IPS-18c (cell line): Measurements from ENCODE around the gene SLC38A5.

Experiments
- H3K4me3 ChIP-seq: 2 replicates; pipeline ENCODE4 v1.7.0; 2013; ENCODE audit warnings: low read depth, mild to moderate bottlenecking, low read length, moderate library complexity; ENCODE audit not compliant: insufficient read depth
- H3K9me3 ChIP-seq: one replicate; pipeline ENCODE4 v1.6.1; 2013; ENCODE audit warnings: mild to moderate bottlenecking, low read length, moderate library complexity; ENCODE audit not compliant: control insufficient read depth, insufficient read depth

The SLC38A5 gene

GRCh38 chrX:48475296-48475695 lies 5.2 kb upstream of the SLC38A5 start:
- Histone ChIP-seq H3K9me3 (no peaks in the 10 kb centered on the region), H3K4me3 (peak overlapping the region; percentile 71)

DNA sequence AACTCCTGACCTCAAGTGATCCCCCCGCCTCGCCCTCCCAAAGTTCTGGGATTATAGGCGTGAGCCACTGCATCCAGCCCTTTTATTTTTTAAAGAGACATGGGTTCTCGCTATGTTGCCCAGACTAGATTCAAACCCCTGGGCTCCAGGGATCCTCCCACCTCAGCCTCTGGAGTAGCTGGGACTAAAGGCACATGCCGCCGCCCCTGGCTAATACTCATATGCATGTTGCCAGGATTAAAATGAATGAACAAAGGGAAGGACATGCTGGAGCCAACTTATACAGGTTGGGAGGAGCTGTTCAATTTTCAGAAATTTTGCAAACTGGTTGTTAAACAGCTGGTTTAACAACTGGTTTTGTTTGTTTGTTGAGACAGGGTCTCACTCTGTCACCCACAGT lies 4.5 kb upstream of the SLC38A5 start:
- peaks cover 1% of the 10 kb centered on the region for H3K9me3 ChIP-seq
- no peak overlapping the region for H3K4me3 ChIP-seq

- Histone ChIP-seq H3K9me3 (peaks cover 3% of the 10 kb centered on the region), H3K4me3 (no peak overlapping the region)
Measured at GRCh38 chrX:48474127-48474526, 4.1 kb upstream of the SLC38A5 start.

DNA sequence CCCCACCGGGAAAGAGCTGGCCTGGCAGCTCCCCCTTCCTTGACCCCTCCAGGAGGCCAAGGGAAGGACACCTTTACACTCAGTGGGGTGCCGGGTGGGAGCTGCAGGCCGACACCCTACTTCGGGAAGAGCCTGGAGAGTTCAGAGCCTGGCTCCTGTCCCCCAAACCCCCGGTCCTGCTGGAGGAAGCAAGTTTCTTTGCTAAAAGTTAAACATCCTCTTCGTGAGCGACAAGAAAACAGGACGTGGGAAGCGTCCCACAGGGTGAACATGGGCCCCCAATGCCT lies 3.6 kb upstream of the SLC38A5 start:
- no peak overlapping the region for H3K4me3 ChIP-seq
- H3K9me3 ChIP-seq, result peaks cover 3% of the 10 kb centered on the region

DNA sequence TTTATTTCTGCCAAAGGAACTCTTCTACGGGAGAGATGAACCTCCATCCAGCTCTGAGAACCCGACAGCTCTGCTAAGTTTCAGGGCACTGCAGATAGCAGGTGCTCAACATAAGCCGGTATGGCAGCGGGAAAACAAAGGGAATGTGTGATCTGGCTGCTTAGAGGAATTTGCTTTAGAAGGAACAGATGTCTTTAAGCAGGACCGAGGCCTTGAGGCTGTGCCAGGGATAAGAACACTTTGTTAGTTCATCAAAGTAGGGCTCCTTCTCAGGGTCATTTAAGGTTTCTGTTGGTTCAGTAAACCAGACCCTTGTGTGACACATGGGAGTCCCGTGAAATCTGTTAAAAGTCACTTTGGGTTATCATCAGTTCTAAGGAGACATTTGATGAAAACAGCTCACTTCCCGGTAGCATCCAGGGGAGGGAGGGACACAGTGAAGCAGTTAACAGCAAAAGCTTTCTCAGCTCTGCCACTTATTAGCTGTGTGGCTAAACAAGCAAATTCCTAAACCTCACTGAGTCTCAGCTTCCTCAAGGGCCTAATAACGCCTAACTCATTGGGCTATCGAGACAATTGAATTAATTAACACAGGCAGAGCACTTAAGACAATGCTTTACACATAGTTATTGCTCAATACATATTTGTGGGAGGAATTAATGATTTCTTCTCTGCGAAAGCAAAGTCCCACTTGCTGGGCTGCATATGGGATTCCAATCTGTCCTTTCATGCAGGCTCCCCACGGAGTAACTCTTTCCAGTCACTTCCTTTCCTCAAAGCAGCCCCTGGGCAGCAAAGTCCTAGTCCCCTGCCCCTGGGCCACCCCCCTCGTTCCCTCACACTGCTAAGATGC lies 3.0 kb upstream of the SLC38A5 start:
- Histone ChIP-seq H3K4me3 (no peak overlapping the region), H3K9me3 (peaks cover 3% of the 10 kb centered on the region)

DNA sequence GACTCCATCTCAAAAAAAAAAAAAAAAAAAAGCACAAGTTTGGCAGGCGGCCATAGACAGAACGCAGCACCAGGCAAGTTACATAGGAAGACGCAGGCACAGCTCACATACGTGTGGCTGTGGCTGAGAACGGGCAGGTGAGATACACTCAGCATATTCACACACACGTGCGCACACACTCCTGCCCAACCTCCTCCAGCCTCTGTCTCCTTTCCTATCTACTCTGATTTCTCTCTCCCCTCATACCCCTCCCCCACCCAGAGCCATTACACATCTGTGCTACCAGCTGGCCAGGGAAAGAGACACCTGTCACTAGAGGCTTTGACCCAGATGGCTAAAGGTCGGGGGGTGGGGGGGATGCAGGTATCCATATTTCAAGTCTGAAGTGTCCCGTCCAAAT lies 2.2 kb upstream of the SLC38A5 start:
- no peak overlapping the region for H3K4me3 ChIP-seq
- H3K9me3 ChIP-seq, result peaks cover 3% of the 10 kb centered on the region

DNA sequence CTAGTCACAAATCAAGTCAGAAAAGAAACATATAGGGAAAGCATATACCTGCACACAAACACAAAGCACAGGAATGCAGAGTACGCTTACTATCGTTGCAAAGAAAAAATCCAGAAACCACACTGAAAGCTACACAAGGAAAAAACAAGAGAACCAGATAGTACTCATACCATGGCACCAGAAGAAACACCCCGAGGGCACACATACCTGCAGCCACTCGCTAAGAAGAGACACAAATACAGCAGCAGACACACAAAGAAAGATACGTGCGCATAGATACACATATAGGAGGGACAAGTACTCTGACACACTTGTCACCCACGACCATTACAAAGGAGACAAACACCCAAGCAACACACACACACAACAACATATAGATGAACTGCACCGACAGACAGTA lies 1.4 kb upstream of the SLC38A5 start:
- no peak overlapping the region for H3K4me3 ChIP-seq

GRCh38 chrX:48470833-48471118 lies 716 bp upstream of the SLC38A5 start:
- Histone ChIP-seq H3K4me3 (no peak overlapping the region), H3K9me3 (peaks cover 3% of the 10 kb centered on the region)

More for the DNA sequence above, 1.4 kb upstream of the SLC38A5 start:
- H3K9me3 ChIP-seq, result peaks cover 3% of the 10 kb centered on the region

GRCh38 chrX:48468693-48469691 lies 1.1 kb downstream of the SLC38A5 start:
- Histone ChIP-seq H3K9me3 (peaks cover 3% of the 10 kb centered on the region), H3K4me3 (peak overlapping the region; percentile 57)

DNA sequence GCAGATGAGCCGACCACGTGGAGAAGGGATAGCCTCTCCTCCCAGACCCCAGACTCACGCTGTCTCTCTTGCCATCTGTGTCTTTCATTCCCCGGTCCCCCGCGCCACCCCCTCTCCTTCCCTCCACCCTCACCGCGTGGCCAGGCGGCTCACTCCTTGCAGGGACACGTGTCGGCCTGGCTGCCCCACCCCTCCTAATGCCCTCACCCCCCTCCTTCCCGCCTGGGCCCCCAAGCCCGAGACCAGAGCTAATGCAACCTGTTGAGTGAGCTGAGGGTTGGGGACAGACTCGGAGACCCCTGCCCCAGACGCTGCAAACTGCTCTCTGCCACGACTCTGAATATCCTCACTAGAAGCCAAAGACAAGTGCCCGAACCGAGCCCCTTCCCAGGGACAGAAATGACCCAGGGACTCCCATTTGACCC lies 1.8 kb downstream of the SLC38A5 start:
- Histone ChIP-seq H3K4me3 (peak overlapping the region; percentile 57), H3K9me3 (peaks cover 3% of the 10 kb centered on the region)

- H3K4me3 ChIP-seq, result no peak overlapping the region; the same call in 1 of the 2 replicates
- peaks cover 5% of the 10 kb centered on the region for H3K9me3 ChIP-seq
Measured at GRCh38 chrX:48467281-48467761, 2.7 kb downstream of the SLC38A5 start.

DNA sequence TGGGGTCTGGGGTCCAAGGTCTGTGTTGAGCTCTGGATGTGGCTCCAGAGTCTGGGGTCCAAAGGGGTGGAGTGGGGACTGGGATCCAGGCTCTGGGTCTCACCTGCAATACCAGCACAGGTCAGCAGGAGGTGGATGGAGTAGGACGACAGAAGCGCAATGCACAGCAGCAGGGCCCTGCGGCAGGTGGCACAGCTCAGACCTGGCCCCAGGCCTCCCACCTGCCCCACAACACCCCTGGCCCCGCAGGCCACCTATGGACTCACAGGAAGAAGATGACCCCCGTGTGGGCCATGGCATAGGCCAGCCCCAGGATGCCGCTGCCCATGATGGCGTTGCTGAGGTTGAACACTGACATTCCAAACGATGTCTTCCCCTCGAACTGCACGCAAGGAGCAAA lies 3.4 kb downstream of the SLC38A5 start:
- Histone ChIP-seq H3K4me3 (no peak overlapping the region), H3K9me3 (peaks cover 8% of the 10 kb centered on the region)

DNA sequence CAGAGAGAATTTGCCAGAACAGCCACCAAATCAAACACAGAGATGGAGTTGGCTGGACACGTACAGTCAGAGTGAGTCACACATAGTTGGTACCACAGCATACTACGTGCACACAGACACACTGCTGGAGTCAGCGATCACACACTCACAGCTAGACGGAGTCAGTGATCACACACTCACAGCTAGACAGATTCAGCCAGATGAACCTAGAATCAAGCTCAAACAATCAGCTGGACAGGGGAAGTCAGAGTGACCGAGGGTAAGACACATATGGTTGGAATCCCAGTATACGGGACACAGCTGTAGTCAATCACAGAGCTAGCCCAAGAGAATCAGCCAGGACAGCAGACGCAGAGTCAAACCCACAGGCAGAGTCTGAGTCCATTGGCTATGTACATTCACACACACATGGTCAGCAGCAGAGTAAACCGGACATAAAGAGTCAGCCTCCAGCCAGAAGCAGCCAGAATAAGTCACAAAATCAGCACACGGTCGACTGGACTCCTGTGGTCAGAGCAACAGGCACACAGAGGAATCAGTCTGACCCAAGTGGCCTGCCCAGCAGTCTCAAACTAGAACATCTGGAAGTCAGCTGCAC lies 4.6 kb downstream of the SLC38A5 start:
- Histone ChIP-seq H3K4me3 (no peak overlapping the region), H3K9me3 (peaks cover 10% of the 10 kb centered on the region)

GRCh38 chrX:48461830-48462229 lies 8.2 kb downstream of the SLC38A5 start:
- Histone ChIP-seq H3K4me3 (no peak overlapping the region), H3K9me3 (peaks cover 18% of the 10 kb centered on the region)

DNA sequence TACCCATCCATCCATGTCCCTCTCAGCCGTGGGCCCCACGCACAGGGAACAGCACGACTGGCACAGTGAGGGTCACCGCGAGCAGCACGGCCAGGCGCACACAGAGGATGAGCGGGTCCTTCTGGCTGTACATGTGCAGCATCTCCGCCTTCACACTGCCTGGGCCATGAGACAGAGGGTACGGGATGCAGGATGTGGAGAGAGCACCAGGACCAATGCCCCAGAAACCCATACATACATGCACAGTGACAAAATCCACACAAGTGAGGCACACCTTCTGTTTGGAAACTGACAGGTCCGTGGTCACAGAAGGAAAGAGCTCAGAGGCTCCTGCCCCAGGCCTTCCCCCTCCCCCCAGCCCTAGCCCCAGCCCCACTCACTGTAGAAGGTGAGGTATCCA lies 9.5 kb downstream of the SLC38A5 start:
- Histone ChIP-seq H3K4me3 (peak overlapping the region; percentile 9; the same call in 1 of the 2 replicates), H3K9me3 (peaks cover 21% of the 10 kb centered on the region)

DNA sequence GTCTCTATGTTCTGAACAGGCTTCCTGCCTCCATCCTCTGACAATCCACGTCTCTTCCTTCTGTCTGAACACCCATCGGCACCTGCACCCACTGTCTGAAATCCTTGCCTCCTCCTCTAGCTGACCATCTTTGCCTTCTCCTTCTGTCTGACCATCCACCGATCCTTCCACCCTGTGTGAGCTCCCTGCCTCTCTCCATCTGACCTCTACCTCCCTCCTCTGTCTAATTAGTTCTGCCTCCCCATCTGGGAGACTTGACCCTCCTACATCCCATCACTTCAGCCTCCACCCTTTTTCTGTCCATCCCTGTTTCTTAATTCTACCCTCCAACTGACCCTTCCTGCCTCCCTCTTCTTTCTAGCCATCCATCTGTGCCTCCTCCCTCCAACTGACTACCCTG lies 10.0 kb downstream of the SLC38A5 start:
- peaks cover 23% of the 10 kb centered on the region for H3K9me3 ChIP-seq
- H3K4me3 ChIP-seq, result no peak overlapping the region; the same call in 1 of the 2 replicates

GRCh38 chrX:48459483-48459882 lies 10.6 kb downstream of the SLC38A5 start:
- Histone ChIP-seq H3K4me3 (no peak overlapping the region), H3K9me3 (peaks cover 23% of the 10 kb centered on the region)

DNA sequence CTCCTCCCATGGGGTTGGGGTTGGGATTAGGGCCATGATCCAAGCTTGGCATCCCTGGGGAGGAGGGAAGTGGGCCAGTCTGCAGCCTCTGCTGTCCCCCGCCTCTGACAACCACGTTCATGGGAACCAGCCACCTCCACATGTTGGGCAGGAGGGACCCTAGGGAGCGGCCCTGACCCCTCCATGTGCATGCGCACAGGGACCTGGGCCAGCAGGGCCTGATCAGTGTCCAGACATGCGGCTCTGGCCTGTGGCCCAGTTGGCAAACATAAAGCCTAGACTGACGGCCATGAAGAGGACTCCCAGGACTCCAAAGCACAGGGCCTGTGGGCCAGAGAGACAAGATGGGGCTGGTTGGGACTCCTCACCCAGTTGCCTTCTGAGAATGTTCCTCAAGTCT lies 11.3 kb downstream of the SLC38A5 start:
- Histone ChIP-seq H3K4me3 (no peak overlapping the region), H3K9me3 (peaks cover 23% of the 10 kb centered on the region)
